HG02852 (cell line): ENCODE results near the gene CAPSL.
"Not testable (repeated sequence)": the region's sequence is repeated elsewhere in the genome, so short reads cannot be mapped to it uniquely, and the experiment has no call there.

Experiments used
- ATAC-seq: cut with Tn5 transposase; IDR thresholded peaks from one replicate; pipeline ENCODE4 v1.9.1; 2021; ENCODE audit warnings: mild to moderate bottlenecking, moderate library complexity; ENCODE audit not compliant: unreplicated experiment

CAPSL gene

DNA sequence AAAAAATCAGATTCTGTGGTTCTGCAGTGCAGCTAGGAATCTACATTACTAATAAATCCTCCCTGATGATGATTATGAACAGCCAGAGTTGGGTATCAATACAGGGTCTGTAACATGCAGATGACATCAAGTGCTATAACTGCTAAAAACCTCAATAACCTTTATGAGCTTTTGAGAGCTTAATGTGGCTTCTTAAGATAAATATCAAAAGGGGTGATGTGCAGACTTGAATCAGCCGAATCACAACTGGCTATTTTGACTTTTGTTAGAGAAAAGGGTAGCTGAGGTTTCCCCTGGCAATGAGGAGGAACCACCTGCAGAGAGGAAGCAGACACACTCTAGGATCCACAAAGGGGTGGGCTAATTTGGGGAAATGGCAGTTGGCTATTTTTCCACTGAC, 30.2 kb downstream of the CAPSL start:
- no peak for ATAC-seq

DNA sequence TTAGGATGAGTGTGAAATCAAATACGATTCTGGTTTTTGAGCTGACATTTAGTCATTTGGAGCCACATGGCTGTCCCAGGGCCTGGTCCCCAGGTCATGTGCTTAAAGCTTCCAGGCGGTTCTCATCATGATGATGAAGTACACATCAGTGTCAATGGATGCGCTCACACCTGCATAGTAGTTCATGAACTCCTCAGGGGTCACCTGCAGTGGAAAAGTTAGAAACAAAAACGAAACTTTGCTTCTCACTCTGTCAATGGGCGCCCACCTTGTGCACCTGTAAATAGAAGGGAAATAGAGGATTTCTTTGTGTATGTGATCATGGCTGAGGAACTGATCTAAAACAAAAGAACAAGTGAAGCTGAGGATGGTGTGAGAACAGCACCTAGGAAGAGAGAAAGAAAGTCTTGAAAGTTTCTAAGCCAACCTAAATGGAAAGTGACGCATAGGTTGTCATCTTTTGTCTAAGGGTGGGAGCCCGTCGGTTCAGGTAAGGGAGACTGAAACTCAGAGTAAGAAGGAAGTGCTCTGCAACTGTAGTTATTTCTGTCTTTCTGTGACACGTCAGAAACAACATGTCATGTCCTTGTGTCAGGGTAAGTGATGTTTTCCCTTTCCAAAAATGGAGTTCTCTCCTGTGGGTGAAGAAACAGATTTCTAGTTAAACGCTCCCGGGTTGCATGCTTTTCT, 33.8 kb downstream of the CAPSL start:
- ATAC-seq: peak; percentile 63

DNA sequence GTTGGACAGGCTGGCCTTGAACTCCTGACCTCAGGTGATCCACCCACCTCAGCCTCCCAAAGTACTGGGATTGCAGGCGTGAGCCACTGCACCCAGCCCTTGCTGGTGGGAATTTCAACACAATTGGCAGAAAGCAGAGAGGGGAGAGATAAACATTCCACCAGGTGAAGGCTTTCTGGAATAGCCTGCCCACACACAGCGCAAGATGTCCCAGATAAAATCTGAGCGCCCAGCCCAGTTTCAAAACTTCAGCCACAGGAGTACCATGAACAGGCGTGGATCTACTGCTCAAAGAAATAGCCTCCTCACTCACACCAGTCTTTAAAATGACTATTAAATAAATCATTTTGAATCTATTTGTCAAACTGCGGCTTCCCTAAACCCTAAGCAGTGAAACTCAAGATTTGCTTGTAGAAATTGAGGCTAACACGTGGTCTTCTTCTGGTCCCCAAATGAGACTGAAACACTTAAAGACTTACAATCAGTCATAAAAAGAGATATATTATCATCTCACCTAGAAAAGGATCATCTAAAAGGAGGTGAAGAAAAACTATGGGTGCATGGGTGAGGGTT, 34.7 kb downstream of the CAPSL start:
- no peak for ATAC-seq

DNA sequence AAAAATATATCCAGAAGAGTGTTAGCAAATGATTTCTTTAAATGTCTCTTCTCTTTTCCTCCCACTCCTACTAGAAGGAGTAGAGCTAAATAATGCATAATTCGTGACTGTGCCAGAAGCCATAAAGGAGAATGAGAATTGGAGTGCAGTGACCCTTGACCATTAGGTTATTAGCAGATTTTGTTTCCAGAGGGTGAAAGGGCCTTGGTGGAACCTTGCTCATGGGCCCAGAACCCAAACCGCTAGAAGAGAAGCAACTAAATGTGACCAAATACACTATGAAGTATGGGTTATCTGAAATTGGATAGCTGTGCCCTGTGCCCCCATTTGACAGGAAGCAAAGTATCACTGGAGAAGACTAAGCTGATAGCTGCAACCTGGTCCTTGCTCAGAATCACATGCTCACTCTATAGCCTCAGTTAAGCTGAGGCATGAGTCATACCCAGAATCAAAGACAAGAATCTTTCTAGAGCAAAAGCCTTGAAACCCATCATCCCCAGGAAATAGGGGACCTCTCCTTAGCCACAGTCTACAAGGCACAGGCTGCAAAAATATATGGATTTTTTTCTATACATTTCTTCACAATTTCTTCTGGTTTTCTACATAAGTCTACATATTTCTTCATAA, 36.3 kb downstream of the CAPSL start:
- ATAC-seq: peak; percentile 70

DNA sequence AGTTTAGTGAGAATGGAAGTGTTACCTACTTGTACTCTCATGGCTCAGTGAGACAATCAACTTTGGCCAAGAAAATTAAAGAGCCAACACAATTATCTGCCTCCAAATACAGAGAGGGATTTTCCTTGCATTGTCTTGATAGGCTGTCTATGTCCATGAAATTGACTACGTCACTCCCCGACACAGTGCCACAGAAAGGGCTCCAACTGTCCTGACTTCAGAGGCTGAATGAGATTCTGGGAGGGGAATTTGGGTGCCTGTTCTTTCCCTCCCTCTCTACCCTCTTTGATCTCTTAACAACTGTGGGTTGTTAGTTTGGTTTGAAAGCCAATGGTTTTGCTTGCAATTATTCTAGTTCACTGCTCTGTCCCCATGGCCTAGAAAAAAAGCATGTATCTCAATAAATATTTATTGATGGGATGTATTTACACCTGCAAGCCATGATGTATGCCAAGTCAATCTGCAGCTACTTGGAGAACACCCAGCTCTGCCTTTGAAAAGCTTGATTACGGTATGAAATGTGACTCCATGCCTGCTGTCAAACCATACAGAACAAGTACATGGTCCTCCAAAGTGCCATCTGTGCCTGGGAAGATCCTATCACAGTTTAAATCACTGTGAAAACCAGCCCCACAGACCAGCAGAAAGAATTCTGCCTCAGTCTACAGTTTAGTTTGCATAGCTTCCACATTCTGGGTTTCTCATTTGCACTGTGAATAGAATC, 37.3 kb downstream of the CAPSL start:
- no peak for ATAC-seq

DNA sequence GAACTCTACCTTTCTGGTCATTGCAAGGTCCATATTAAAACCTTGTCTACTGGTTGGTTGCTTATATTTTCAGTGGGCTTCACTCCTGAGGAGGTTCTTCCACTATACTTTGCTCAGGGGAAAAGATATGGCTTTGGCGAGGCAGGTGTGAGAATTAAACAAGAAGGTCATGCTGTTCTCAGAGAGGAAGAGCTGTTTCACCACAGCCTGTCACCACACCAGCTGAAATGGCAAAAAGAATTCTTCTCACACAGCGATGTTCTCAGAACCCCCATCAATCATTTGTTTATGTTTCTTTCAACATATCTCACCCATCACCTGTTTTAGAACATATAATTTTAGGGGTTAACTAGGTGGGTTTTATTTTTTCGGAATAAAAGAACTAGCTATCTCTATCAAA, 38.6 kb downstream of the CAPSL start:
- no peak for ATAC-seq

DNA sequence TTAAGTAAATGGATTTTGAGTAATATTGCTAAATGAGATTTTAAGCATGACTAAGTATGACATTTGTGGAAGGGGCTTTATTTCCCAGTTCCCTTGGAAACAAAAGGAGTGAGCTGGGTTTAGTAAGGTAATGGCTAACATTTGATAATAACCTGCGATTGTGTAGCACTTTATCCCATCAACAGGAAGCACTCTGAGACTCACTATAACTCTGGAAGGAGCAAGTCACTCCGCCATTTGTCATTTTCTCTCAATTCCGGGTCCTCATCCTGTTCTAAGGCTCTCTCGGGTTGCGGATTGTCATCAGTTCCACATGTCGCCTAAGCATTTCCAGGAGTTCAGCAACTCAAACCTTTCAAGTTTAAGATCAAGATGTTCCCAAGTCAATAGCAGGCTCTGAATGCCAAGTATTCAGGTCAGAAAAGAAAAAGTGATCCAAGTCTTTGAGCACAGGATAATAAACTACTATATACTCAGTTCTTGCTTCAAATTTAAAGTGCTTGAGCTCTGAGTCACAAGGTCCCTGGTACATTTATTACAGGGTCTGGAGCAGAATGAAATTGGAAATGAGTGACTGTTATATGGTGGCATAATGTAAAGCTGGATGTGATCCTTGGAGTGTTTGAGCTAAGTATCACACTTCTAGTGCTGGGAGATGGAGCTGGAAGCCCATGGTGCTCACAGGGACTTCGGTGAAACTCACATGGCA, 39.3 kb downstream of the CAPSL start:
- no peak for ATAC-seq

DNA sequence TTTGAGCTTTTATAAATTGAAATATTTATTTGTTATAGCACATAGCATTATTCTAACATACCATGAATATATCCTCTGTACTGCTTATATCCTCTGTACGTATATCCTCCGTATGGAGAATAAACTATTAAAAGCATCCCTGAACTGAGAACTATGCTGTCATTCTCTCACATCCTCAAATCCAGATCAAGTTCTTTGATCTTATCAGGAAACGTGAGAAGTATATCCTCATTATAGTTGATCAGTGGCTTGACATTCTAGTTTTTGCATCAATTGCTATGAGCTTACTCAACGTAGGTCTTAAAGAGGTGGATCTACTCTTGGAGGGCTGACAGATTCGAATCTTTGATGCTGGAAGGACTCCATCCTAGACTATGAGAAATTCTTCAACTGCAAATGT, 44.3 kb downstream of the CAPSL start:
- ATAC-seq: no peak

DNA sequence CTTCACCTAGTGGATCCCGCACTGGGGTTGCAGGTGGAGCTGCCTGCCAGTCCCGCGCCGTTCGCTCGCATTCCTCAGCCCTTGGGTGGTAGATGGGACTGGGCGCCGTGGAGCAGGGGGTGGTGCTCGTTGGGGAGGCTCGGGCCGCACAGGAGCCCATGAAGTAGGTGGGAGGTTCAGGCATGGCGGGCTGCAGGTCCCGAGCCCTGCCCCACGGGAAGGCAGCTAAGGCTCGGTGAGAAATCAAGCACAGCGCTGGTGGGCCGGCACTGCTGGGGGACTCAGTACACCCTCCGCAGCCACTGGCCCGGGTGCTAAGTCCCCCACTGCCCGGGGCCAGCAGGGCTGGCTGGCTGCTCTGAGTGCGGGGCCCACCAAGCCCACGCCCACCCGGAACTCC, 45.6 kb downstream of the CAPSL start:
- not testable (repeated sequence) for ATAC-seq

DNA sequence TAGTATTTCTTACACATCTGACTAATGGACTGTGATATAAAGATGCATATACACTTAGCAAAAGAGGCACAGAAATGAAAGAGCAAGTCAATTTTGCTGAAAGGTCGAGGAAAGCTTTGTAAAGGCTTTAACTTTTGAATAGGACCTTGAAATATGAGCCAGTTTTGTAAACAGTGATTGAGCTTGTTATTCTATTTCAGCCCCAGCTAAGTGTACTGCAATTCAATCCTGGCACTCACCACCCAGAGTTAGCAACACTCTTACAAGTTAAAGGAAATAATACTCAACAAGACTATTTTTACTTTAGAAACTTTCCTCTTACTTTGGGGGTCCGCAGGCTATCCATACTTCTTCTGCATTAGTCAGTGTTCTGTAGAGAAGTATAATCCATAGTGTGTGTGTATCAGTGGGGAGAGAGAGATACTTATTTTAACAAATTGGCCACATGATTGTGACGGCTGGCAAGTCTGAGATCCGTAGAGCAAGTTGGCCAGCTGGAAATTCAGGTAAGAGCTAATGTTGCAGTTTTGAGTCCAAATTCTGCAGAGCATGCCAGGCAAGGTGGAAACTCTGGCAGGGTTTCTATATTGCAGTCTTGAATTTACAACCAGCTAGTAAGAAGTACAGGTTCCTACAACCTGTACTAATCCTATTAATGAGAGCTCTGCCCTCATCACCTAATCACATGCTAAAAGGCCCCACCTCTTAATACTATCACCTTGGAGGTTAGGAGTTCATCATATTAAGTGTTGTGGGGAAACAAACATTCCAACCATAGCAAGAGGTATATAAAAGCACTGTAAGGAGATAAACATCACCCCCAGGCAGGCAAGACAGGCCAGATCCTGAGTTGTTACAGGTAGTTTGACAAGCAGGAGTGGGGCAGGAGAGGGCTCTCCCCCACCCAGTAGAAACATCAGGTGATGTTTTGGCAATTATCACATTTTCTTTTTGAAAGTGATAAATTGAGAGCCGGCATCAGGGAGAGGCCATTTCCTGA, 48.1 kb downstream of the CAPSL start:
- no peak for ATAC-seq

DNA sequence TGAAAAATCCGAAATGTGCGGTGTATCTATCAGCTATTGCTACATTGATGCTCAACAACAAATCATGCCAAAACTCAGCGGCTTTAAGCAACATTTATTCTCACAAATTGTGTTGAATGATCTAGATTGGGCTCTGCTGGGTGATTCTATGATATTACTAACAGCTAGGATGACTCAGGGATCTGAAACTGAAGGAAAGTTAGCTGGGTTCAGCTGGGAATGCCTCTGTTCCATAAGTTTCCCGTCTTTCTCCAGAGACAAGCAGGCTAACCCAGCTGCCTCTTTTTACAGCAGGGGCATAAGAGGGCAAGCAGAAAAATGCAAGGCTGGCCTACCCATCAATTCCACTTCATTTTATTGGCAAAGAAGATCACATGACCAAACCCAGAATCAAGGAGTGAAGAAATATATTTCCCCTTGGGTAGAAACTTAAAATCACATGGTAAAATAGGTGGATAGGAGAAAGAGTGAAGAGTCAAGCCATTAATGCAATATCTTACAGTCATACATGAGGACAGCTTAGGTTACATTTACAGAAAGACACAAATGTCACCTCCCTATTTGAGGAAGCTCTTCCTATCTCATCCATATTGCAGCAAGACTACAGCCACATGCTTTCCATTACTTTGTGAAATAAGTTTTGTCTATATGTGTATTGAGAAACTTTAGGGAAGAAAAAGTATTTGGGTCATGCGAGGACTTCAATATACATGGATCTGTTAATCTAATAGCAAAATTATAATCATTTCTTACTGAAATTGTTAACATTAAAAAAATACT, 50.9 kb downstream of the CAPSL start:
- ATAC-seq: no peak

DNA sequence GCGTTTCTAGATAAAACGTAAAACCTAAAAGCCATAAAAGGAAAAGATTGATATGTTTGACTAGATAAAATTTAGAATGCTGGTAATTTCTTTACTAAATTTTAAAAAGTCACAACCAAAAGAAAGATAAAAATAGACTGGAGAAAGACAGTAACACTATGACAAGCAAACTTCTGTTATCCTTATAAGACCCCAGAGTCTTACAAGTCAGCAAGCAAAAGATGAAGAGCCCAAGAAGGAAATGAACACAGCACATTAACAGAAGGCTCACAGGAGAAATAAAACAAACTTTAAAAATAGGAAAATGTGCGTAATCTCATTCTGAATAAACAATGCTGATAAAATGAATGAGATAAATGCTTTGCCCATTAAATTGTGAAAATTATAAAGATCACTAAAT, 52.0 kb downstream of the CAPSL start:
- no peak for ATAC-seq

DNA sequence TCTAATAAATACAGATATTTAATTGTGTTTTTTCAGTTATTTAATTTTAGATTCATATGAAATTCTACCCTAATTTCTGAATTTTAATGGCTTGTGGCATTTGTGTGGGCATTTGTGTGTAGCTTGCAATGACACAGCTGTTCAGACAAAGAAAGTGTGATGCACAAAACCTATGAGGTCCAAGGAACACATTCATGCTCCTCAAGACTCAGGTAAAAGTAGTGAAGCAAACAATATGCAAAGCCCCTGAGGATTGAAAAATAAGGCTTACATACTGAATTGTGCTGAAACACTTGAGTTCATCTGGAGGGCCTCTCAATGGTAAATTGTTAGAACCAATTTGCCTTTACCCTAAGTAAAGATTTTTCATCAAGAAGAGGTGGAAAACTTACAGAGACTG, 53.6 kb downstream of the CAPSL start:
- peak; percentile 27 for ATAC-seq

DNA sequence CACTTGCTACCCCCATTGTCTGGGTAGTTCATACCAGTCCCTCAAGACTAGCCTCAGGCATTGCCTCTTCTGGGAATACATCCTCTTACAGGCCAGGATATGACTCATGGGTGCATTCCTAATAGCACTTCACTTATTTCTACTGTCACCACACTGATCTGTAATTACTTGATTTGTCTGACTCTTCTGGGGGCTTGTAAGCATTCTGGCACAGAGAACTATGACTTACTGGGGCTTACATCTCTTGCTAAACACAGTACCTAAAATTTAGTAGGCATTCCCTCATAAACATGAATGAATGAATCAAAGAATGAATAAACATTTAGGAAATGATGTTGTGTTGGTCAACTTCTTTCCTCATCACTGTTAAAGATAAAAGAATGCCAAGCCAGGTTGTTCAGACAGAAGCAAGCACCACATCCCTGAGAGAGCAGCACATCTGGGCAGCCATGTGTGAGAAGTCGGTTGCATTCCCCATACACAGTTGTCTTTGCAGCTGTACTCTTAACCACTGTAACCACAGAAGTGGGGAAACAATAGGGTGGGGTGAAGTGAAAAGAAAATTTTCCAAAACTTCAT, 54.1 kb downstream of the CAPSL start:
- peak; percentile 87 for ATAC-seq

DNA sequence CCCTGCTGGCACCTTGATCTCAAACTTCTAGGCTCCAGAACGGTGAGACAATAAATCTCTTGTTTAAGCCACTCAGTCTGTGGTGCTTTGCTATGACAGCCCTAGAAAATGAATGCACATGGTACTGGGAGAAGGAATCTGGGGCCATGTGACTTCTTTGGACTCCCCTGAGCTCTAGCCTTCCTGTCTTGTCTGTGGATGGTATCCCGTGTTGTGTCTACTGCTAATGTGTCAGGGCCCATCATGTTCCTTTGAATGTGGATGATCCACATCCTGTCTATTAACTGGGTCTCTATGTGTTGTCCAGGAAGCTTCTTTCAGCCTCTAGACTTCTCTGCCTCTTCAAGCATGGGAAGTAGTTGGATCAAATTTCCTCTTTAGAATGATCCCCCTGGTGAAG, 56.7 kb downstream of the CAPSL start:
- ATAC-seq: no peak

DNA sequence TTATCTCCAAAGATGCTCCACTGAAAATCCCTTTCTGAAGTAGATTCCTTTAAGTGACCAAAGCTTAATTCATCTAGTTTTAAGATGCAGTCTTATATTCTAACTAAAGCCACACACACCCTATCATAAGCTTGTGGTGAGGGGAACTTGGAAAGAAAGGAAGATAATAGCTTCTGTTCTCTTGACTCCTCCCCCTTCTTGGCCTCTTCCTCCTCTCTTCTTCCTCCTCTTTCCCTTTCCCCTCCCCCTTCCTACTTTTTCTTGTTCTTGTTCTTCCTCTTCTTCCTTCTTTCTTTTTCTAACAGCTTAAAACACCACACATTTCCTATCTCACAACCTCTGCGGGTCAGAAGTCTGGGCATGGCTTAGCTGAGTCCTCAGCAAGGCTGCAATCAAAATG, 58.3 kb downstream of the CAPSL start:
- no peak for ATAC-seq

DNA sequence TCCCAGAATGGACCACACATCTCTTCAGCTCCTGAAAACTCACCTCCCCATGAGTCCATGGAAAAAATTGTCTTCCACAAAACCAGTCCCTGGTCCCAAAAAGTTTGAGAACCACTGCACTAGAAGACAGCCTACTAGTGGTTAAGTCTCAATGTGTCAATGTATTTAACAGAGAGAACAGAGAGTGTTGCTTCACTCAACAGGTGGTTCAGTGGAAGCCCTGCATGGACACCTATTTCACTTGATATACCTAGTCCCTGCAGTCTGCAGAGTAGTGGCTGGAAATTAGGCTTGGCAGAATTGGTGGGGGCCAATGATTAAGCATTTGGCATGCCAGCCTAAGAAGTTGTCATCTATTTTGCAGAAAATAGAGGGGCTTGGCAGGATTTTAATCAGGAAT, 58.8 kb downstream of the CAPSL start:
- no peak for ATAC-seq

DNA sequence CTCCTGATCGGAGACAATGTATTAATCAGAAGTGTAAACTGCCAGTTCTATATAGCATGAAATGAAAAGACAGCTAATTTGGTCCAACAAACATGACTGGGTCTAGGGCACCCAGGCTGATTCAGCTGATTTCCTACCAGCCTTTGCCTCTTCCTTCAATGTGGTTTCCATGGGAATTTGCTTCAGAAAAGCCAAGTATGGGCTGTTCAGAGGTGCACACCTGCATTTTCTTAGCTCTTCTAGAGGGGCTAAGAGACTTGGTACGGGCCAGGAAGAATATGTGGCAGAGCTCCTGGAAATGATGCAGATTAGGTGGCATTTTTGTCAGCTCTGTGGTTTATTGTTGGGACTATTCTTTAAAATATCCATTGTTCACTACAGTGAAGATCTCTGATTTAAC, 59.3 kb downstream of the CAPSL start:
- no peak for ATAC-seq

DNA sequence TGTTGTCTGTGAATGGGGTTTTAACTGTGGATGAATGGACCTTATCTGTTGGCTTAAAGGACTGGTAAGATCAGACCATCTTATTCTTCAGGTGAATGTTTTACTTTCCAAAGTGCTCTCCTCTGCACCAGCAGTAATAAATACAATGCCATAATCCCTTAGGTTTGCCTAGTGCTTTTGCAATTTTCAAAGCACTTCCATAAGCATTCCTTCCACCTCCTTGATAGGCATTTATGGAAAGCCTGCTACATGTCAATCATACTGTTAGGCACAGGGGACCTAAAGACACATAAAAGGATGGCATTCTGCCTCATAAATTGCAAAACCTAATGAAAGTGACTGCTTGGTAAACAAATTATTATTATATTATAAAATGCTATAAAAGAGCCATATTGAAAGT, 60.3 kb downstream of the CAPSL start:
- no peak for ATAC-seq
